Sigmoid colon (tissue), 7 donors: ENCODE measurements around the gene TIAM1. TPM values are rescaled to one million over a fixed set of nuclear protein-coding genes. Genes with fewer than 3 reads are reported as not detected.

ENCODE experiments used
- DNase-seq: peaks from one replicate; pipeline ENCODE4 v3.0.0-alpha.2; 2019
- H3K27ac ChIP-seq, 4 donors: fragments of 200-600 bp; sonication (generic); one replicate each; pipeline ENCODE4 v1.5.1; 2016 to 2019; ENCODE audit warnings: mild to moderate bottlenecking in 1 of 4
- H3K27me3 ChIP-seq, 3 donors: fragments of 200-600 bp; sonication (generic); one replicate each; pipeline ENCODE4 v1.5.1; 2019; ENCODE audit warnings: mild to moderate bottlenecking in 1 of 3
- H3K36me3 ChIP-seq, 4 donors: fragments of 200-600 bp; sonication (generic); one replicate each; pipeline ENCODE4 v1.5.1; 2016 to 2019
- H3K4me1 ChIP-seq, 4 donors: fragments of 200-600 bp; sonication (generic); one replicate each; pipeline ENCODE4 v1.5.1; 2017 to 2019
- H3K4me3 ChIP-seq, 4 donors: fragments of 200-600 bp; sonication (generic); one replicate each; pipeline ENCODE4 v1.5.1; 2017 to 2019; ENCODE audit warnings: mild to moderate bottlenecking in 2 of 4, moderate library complexity in 1 of 4
- H3K9me3 ChIP-seq, 4 donors: fragments of 200-600 bp in 3 of 4; sonication (generic) in 3 of 4; one replicate each; pipeline versions ENCODE4 v1.5.1 to v1.6.1; 2013 to 2019
- CTCF ChIP-seq, 4 experiments: fragments of 450-650 bp in 3 of 4; fragments of 200-600 bp in 1 of 4; IDR thresholded peaks; one replicate each; pipeline ENCODE4 v1.5.1; 2016 to 2019; ENCODE audit warnings: antibody characterized with exemption in 4 of 4, mild to moderate bottlenecking in 3 of 4, moderate library complexity in 2 of 4
- EP300 ChIP-seq, 4 donors: sonication (generic); formaldehyde crosslinking; IDR thresholded peaks; one replicate each; pipeline ENCODE4 v1.6.1; 2017; ENCODE audit warnings: antibody characterized with exemption in 4 of 4
- POLR2A ChIP-seq, 2 donors: fragments of 450-650 bp; IDR thresholded peaks; one replicate each; pipeline ENCODE4 v1.6.1; 2016; ENCODE audit warnings: antibody characterized with exemption in 2 of 2, mild to moderate bottlenecking in 2 of 2, moderate library complexity in 2 of 2
- POLR2AphosphoS5 ChIP-seq, 4 donors: sonication (generic); formaldehyde crosslinking; IDR thresholded peaks; one replicate each; pipeline ENCODE4 v1.6.1; 2017; ENCODE audit warnings: antibody characterized with exemption in 4 of 4
- WGBS, 2 donors: extraction: QIAGEN DNeasy Blood & Tissue Kit; methylation state at CpG; one replicate each; pipeline ENCODE4 v1.1.7; 2013; 5-methylcytosine and 5-hydroxymethylcytosine counted together
- intact Hi-C: fragments of 100-400 bp; cut with DNase I; formaldehyde crosslinking; loops from one replicate; pipeline ENCODE4 v1.15.1; 2023
- polyA plus RNA-seq, 3 donors: library from polyadenylated mRNA; stranded (reverse); fragments of 200-250 nt; gene quantifications; one replicate each; pipeline ENCODE4 v1.2.3, GENCODE V29; 2013
- total RNA-seq, 4 donors: library from RNA; depleted of rRNA; stranded (reverse); fragments of >200 nt; gene quantifications; one replicate each; pipeline ENCODE4 v1.1.0, GENCODE V29; 2016
- donor health status: healthy with polysubstance abuse.
- donor health status: Bipolar disorder and iron deficiency.
- donor health status: healthy.

TIAM1 gene
- total and polyA plus RNA-seq, 7 donors, result 1.2 to 20.5 (median 8.6) TPM

DNA sequence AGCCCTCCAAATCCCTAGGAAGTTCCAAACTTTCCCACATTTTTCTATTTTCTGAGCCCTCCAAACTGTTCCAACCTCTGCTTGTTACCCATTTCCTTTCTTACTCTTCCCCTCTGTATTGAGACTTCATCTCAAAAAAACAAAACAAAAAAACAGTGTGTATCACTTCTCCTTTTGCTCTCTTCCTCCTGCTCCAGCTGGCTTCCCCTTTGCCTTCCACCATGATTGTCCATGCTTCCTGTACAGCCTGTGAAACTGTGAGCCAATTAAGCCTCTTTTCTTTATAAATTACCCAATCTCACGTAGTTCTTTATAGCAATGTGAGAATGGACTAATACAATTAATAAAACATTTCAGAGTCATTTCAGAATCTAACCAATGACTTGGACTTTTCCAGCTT lies 236.2 kb downstream of the TIAM1 start:
- Histone ChIP-seq H3K9me3 (no peaks in the 10 kb centered on the region), H3K4me1 (no peaks in the 10 kb centered on the region), H3K27me3 (no peaks in the 10 kb centered on the region), H3K36me3 (no peaks in the 10 kb centered on the region), H3K4me3 (no peak overlapping the region), H3K27ac (peak overlapping the region in 1 of 4 donors; percentile 31)
- intact Hi-C loops, result loop anchor here (5.0 kb wide), 1 partner anchor 479 kb away; no protein-coding TSS in a partner anchor
- no peak for DNase-seq
- WGBS, 2 donors, result 53 to 79% methylated on average over 1 of the region's 1 CpG
- TF ChIP-seq POLR2A (IDR thresholded peaks at IDR 0.05), result no peak
- TF ChIP-seq CTCF (IDR thresholded peaks at IDR 0.05), result no peak

DNA sequence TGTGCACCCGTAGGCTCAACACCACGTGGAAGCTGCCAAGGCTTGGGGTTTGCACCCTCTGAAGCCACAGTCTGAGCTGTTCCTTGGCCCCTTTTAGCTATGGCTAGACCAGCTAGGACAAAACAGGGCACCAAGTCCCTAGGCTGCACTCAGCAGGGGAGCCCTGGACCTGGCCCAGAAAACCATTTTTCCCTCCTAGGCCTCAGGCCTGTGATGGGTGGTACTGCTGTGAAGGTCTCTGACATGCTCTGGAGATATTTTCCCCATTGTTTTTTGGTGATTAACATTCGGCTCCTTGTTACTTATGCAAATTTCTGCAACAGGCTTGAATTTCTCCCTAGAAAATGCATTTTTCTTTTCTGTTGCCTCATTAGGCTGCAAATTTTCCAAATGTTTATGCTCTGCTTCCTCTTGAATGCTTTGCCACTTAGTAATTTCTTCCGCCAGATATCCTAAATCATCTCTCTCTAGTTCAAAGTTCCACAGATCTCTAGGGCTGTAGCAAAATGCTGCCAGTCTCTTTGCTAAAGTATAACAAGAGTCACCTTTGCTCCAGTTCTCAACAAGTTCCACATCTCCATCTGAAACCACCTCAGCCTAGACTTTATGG lies 236.8 kb downstream of the TIAM1 start:
- no peak overlapping the region for H3K4me3 ChIP-seq
- WGBS, 2 donors, result 68 to 77% methylated on average over 4 of the region's 4 CpGs
- DNase-seq, result no peak
- H3K9me3 ChIP-seq, result no peaks in the 10 kb centered on the region
- peak overlapping the region in 1 of 4 donors; percentile 31 for H3K27ac ChIP-seq
- no peaks in the 10 kb centered on the region for H3K36me3 ChIP-seq
- no peak for TF ChIP-seq POLR2A (IDR thresholded peaks at IDR 0.05)
- TF ChIP-seq POLR2AphosphoS5 (IDR thresholded peaks at IDR 0.05), result no peak
- intact Hi-C loops, result loop anchor here (5.0 kb wide), 1 partner anchor 480 kb away; no protein-coding TSS in a partner anchor
- H3K4me1 ChIP-seq, result no peaks in the 10 kb centered on the region
- no peaks in the 10 kb centered on the region for H3K27me3 ChIP-seq

GRCh38 chr21:31103571-31104265 lies 240.3 kb downstream of the TIAM1 start:
- no peaks in the 10 kb centered on the region for H3K4me1 ChIP-seq
- intact Hi-C loops, result no loop called here
- WGBS, 2 donors, result 81 to 85% methylated on average over 4 of the region's 4 CpGs

DNA sequence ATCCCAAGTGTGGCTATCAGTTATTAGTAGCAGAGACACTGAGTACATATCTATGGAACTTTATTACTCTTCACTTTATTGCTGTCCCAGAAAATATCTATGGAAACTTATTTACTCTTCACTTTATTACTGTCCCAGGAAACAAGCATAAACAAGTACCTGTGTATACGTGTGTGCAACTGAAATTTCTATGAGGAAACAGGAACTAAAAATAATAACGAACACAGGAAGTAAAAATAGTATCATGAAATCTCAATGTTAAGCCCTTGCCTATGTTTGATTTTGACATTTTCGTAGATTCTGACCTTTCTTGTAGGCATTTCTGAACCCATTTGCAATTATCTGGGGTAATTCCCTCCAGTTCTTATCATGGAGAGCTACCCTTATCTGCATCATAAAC lies 240.9 kb downstream of the TIAM1 start:
- no peaks in the 10 kb centered on the region for H3K36me3 ChIP-seq
- no peak for DNase-seq
- no peak for TF ChIP-seq POLR2AphosphoS5 (IDR thresholded peaks at IDR 0.05)
- TF ChIP-seq POLR2A (IDR thresholded peaks at IDR 0.05), result no peak
- TF ChIP-seq CTCF (IDR thresholded peaks at IDR 0.05), result no peak
- TF ChIP-seq EP300 (IDR thresholded peaks at IDR 0.05), result no peak
- H3K27ac ChIP-seq, result no peak overlapping the region
- 30% methylated on average over 3 of the region's 3 CpGs for WGBS, 2 donors
- no peak overlapping the region for H3K4me3 ChIP-seq
- H3K9me3 ChIP-seq, result no peaks in the 10 kb centered on the region
- intact Hi-C loops, result no loop called here
- no peaks in the 10 kb centered on the region for H3K4me1 ChIP-seq
- peaks cover 0 to 6% (median 0%) of the 10 kb centered on the region in 3 donors for H3K27me3 ChIP-seq

More at GRCh38 chr21:31103571-31104265, 240.3 kb downstream of the TIAM1 start:
- no peak for DNase-seq
- TF ChIP-seq POLR2A (IDR thresholded peaks at IDR 0.05) (no peak), POLR2AphosphoS5 (IDR thresholded peaks at IDR 0.05) (no peak), EP300 (IDR thresholded peaks at IDR 0.05) (no peak), CTCF (IDR thresholded peaks at IDR 0.05) (no peak)
- Histone ChIP-seq H3K36me3 (no peaks in the 10 kb centered on the region), H3K27ac (no peak overlapping the region), H3K4me3 (no peak overlapping the region), H3K9me3 (no peaks in the 10 kb centered on the region), H3K27me3 (peaks cover 0 to 5% (median 0%) of the 10 kb centered on the region in 3 donors)

GRCh38 chr21:31099122-31099521 lies 244.9 kb downstream of the TIAM1 start:
- no peaks in the 10 kb centered on the region for H3K36me3 ChIP-seq
- no peak overlapping the region for H3K4me3 ChIP-seq
- 76 to 82% methylated on average over 14 of the region's 14 CpGs for WGBS, 2 donors
- intact Hi-C loops, result loop anchor here (5.0 kb wide), 2 partner anchors 83 to 503 kb away; no protein-coding TSS in a partner anchor
- H3K27me3 ChIP-seq, result peaks cover 0 to 15% (median 0%) of the 10 kb centered on the region in 3 donors
- no peaks in the 10 kb centered on the region for H3K9me3 ChIP-seq
- no peaks in the 10 kb centered on the region for H3K4me1 ChIP-seq
- no peak for DNase-seq
- no peak for TF ChIP-seq POLR2A (IDR thresholded peaks at IDR 0.05)
- no peak for TF ChIP-seq EP300 (IDR thresholded peaks at IDR 0.05)
- no peak for TF ChIP-seq POLR2AphosphoS5 (IDR thresholded peaks at IDR 0.05)
- TF ChIP-seq CTCF (IDR thresholded peaks at IDR 0.05), result no peak
- H3K27ac ChIP-seq, result no peak overlapping the region
